ENCODE measurements around the gene SNX3.
"Not testable (repeated sequence)": the region's sequence is repeated elsewhere in the genome, so short reads cannot be mapped to it uniquely, and the experiment has no call there.

The SNX3 gene

GRCh38 chr6:108260126-108260808 is 573 bp downstream of the SNX3 start:
- DNase-seq = no peak

GRCh38 chr6:108254433-108255410 is 6.1 kb downstream of the SNX3 start:
- DNase-seq = no peak

GRCh38 chr6:108253241-108253640 is 7.6 kb downstream of the SNX3 start:
- DNase-seq = no peak

GRCh38 chr6:108252055-108252454 is 8.8 kb downstream of the SNX3 start:
- DNase-seq = no peak

- no peak for DNase-seq
These were observed 9.6 kb downstream of the SNX3 start for GRCh38 chr6:108251252-108251651.

GRCh38 chr6:108250240-108250866 is 10.5 kb downstream of the SNX3 start:
- no peak for DNase-seq

- DNase-seq = no peak
These were observed 12.8 kb downstream of the SNX3 start for GRCh38 chr6:108247965-108248536.

GRCh38 chr6:108245095-108245494 is 15.7 kb downstream of the SNX3 start:
- DNase-seq = not testable (repeated sequence)

GRCh38 chr6:108243836-108244235 is 17.0 kb downstream of the SNX3 start:
- DNase-seq = no peak

GRCh38 chr6:108242721-108243120 is 18.1 kb downstream of the SNX3 start:
- no peak for DNase-seq

GRCh38 chr6:108242259-108242658 is 18.6 kb downstream of the SNX3 start:
- DNase-seq = no peak

GRCh38 chr6:108238322-108238721 is 22.5 kb downstream of the SNX3 start:
- DNase-seq = no peak

- no peak for DNase-seq
These were observed 24.0 kb downstream of the SNX3 start for GRCh38 chr6:108236791-108237190.

- no peak for DNase-seq
These were observed 25.7 kb downstream of the SNX3 start for GRCh38 chr6:108235127-108235526.

- no peak for DNase-seq
These were observed 32.4 kb downstream of the SNX3 start for GRCh38 chr6:108228416-108228815.

- no peak for DNase-seq
These were observed 33.5 kb downstream of the SNX3 start for GRCh38 chr6:108227290-108227689.

GRCh38 chr6:108222504-108222903 is 38.3 kb downstream of the SNX3 start:
- no peak for DNase-seq

- DNase-seq = no peak
These were observed 38.8 kb downstream of the SNX3 start for GRCh38 chr6:108222064-108222463.

GRCh38 chr6:108211671-108212070 is 49.2 kb downstream of the SNX3 start:
- DNase-seq = no peak

GRCh38 chr6:108210556-108210955 is 50.3 kb downstream of the SNX3 start:
- no peak for DNase-seq

GRCh38 chr6:108209738-108210137 is 51.1 kb downstream of the SNX3 start:
- DNase-seq = no peak

- no peak for DNase-seq
These were observed 53.8 kb downstream of the SNX3 start for GRCh38 chr6:108207013-108207412.

Measured in activated CD4-positive, CD25-positive, alpha-beta regulatory T cell treated with anti-CD3 and anti-CD28 coated beads, Interleukin-2, amount 50 U/mL, for 72 hours (primary cell).